Esophagus squamous epithelium (tissue), 5 donors: ENCODE measurements around the gene NARS2. TPM values are rescaled to one million over a fixed set of nuclear protein-coding genes. Genes with fewer than 3 reads are reported as not detected.

Source experiments
- DNase-seq: peaks from one replicate; lab custom pipeline; 2025; lab: John Stamatoyannopoulos, UW
- H3K27ac ChIP-seq, 4 donors: fragments of 200-600 bp; sonication (generic); one replicate each; pipeline ENCODE4 v1.5.1; 2016 to 2019; ENCODE audit warnings: mild to moderate bottlenecking in 1 of 4
- H3K27me3 ChIP-seq, 4 donors: fragments of 200-600 bp; sonication (generic); 1 replicate in 3 of 4; 2 replicates in 1 of 4; pipeline versions ENCODE4 v1.5.1 to v1.6.0; 2017 to 2021; ENCODE audit warnings: antibody characterized with exemption in 1 of 4
- H3K36me3 ChIP-seq, 3 donors: fragments of 200-600 bp; sonication (generic); one replicate each; pipeline ENCODE4 v1.5.1; 2016 to 2019
- H3K4me1 ChIP-seq, 3 donors: fragments of 200-600 bp; sonication (generic); one replicate each; pipeline ENCODE4 v1.5.1; 2017 to 2019
- H3K4me3 ChIP-seq, 4 donors: fragments of 200-600 bp; sonication (generic); 1 replicate in 3 of 4; 2 replicates in 1 of 4; pipeline ENCODE4 v1.5.1; 2016 to 2019; ENCODE audit warnings: mild to moderate bottlenecking in 2 of 4, moderate library complexity in 1 of 4
- H3K9me3 ChIP-seq, 3 donors: fragments of 200-600 bp; sonication (generic); one replicate each; pipeline ENCODE4 v1.5.1; 2016 to 2019
- CTCF ChIP-seq, 6 experiments: fragments of 450-650 bp in 4 of 6; fragments of 200-600 bp in 2 of 6; sonication (generic) in 2 of 6; IDR thresholded peaks; one replicate each; pipeline ENCODE4 v1.5.1; 2016 to 2019; ENCODE audit warnings: antibody characterized with exemption in 6 of 6, mild to moderate bottlenecking in 4 of 6, moderate library complexity in 4 of 6
- POLR2A ChIP-seq, 4 donors: fragments of 450-650 bp; IDR thresholded peaks; one replicate each; pipeline ENCODE4 v1.6.1; 2017; ENCODE audit warnings: antibody characterized with exemption in 4 of 4, mild to moderate bottlenecking in 4 of 4, moderate library complexity in 3 of 4
- WGBS, 2 donors: methylation state at CpG; one replicate each; pipeline ENCODE4 v1.1.5; 2018; 5-methylcytosine and 5-hydroxymethylcytosine counted together
- intact Hi-C: fragments of 100-400 bp; cut with DNase I; formaldehyde crosslinking; loops from one replicate; pipeline ENCODE4 v1.15.0; 2022
- total RNA-seq, 4 donors: library from RNA; depleted of rRNA; stranded (reverse); fragments of >200 nt; gene quantifications; one replicate each; pipeline ENCODE4 v1.1.0, GENCODE V29; 2016
- donor health status: DM: yes; HTN: yes; CAD: no.

The NARS2 gene
- total RNA-seq, 4 donors from 2014 or later: 9.4 to 15.7 (median 13.6) TPM

GRCh38 chr11:78438298-78438975, 136.2 kb downstream of the NARS2 start:
- TF ChIP-seq POLR2A (IDR thresholded peaks at IDR 0.05) (no peak), CTCF (IDR thresholded peaks at IDR 0.05) (no peak)
- 68 to 76% methylated on average over 4 to 5 of the region's 5 CpGs for WGBS, 2 donors
- no peak overlapping the region for H3K27ac ChIP-seq
- no peak overlapping the region for H3K4me3 ChIP-seq
- peaks cover 0 to 33% (median 0%) of the 10 kb centered on the region in 3 donors for H3K36me3 ChIP-seq
- H3K4me1 ChIP-seq: peaks cover 0 to 9% (median 0%) of the 10 kb centered on the region in 3 donors
- no peaks in the 10 kb centered on the region for H3K27me3 ChIP-seq
- DNase-seq: no peak
- H3K9me3 ChIP-seq: no peaks in the 10 kb centered on the region
- intact Hi-C loops: no loop called here

DNA sequence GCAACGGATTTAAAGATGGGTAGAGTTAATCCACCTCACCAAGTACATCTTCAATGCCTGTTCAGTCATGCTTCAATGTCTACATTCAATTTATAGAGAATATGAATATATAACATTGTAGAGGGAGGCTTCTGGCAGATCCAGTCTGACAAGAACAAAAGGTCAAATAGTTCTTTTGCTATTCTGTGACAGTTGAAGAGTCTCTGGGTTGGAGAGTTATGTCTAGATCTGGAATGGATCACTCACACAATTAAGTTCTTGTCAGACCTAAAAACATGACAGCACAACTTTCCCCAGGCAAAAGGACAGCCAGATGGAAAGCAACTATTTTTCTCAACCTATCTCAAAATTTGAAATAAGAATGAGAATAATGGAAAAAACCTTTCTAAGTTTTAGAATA, 141.7 kb downstream of the NARS2 start:
- DNase-seq: no peak
- WGBS, 2 donors: 31% methylated on average over 1 of the region's 1 CpG

DNA sequence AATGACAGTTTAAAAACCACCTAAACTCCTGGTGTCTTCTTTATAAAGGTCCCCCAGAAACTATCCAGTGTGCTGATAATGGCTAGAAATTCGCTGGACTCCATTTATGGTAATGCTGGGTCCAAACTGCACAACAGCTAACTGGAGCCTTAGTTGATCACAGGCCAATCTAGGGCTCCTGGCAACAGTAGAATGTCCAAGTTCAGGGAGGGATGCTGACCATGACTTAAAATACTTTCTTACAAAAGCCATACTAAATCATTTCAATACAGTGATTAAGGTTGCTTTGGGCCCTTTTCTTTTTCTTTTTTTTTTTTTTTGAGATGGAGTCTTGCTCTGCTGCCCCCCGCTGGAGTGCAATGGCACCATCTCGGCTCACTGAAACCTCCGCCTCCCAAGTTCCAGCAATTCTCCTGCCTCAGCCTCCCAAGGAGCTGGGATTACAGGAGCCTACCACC, 142.6 kb downstream of the NARS2 start:
- no peak overlapping the region for H3K27ac ChIP-seq
- intact Hi-C loops: no loop called here
- no peak overlapping the region for H3K4me3 ChIP-seq
- DNase-seq: no peak
- peaks cover 0 to 4% (median 0%) of the 10 kb centered on the region in 3 donors for H3K36me3 ChIP-seq
- peaks cover 0 to 33% (median 6%) of the 10 kb centered on the region in 3 donors for H3K4me1 ChIP-seq
- no peaks in the 10 kb centered on the region for H3K9me3 ChIP-seq
- WGBS, 2 donors: 82 to 85% methylated on average over 4 of the region's 4 CpGs
- H3K27me3 ChIP-seq: no peaks in the 10 kb centered on the region
- TF ChIP-seq POLR2A (IDR thresholded peaks at IDR 0.05): no peak
- TF ChIP-seq CTCF (IDR thresholded peaks at IDR 0.05): peak in 4 of 6 experiments; percentile 10 to 28 (median 18)

More for the DNA sequence above, 141.7 kb downstream of the NARS2 start:
- TF ChIP-seq CTCF (IDR thresholded peaks at IDR 0.05) (no peak), POLR2A (IDR thresholded peaks at IDR 0.05) (no peak)
- H3K36me3 ChIP-seq: peaks cover 0 to 10% (median 0%) of the 10 kb centered on the region in 3 donors
- intact Hi-C loops: no loop called here
- H3K9me3 ChIP-seq: no peaks in the 10 kb centered on the region
- H3K4me3 ChIP-seq: no peak overlapping the region
- no peaks in the 10 kb centered on the region for H3K27me3 ChIP-seq
- no peak overlapping the region for H3K27ac ChIP-seq
- peaks cover 0 to 25% (median 6%) of the 10 kb centered on the region in 3 donors for H3K4me1 ChIP-seq

GRCh38 chr11:78429660-78430059, 145.0 kb downstream of the NARS2 start:
- no peaks in the 10 kb centered on the region for H3K36me3 ChIP-seq
- no peak for TF ChIP-seq CTCF (IDR thresholded peaks at IDR 0.05)
- TF ChIP-seq POLR2A (IDR thresholded peaks at IDR 0.05): no peak
- WGBS, 2 donors: 52 to 76% methylated on average over 4 of the region's 4 CpGs
- no peak overlapping the region for H3K27ac ChIP-seq
- no peak overlapping the region for H3K4me3 ChIP-seq
- intact Hi-C loops: no loop called here
- peaks cover 0 to 44% (median 6%) of the 10 kb centered on the region in 3 donors for H3K4me1 ChIP-seq
- no peak for DNase-seq
- no peaks in the 10 kb centered on the region for H3K27me3 ChIP-seq
- no peaks in the 10 kb centered on the region for H3K9me3 ChIP-seq

GRCh38 chr11:78429209-78429608, 145.5 kb downstream of the NARS2 start:
- TF ChIP-seq CTCF (IDR thresholded peaks at IDR 0.05): no peak
- TF ChIP-seq POLR2A (IDR thresholded peaks at IDR 0.05): no peak
- Histone ChIP-seq H3K36me3 (no peaks in the 10 kb centered on the region), H3K27ac (no peak overlapping the region), H3K27me3 (no peaks in the 10 kb centered on the region), H3K4me3 (no peak overlapping the region), H3K9me3 (no peaks in the 10 kb centered on the region), H3K4me1 (peaks cover 0 to 45% (median 6%) of the 10 kb centered on the region in 3 donors)
- no peak for DNase-seq
- intact Hi-C loops: no loop called here
